NCI-H2107 (cell line): Measurements from ENCODE around the gene HDGF.
"Not testable (repeated sequence)": the region's sequence is repeated elsewhere in the genome, so short reads cannot be mapped to it uniquely, and the experiment has no call there.

Source experiments
- DNase-seq: peaks from one replicate; lab custom pipeline; 2025; lab: John Stamatoyannopoulos, UW

The HDGF gene

GRCh38 chr1:156767101-156767878 lies 15.8 kb upstream of the HDGF start, which contains the start of gene PRCC:
Gene PRCC (plus strand): TSS chr1:156767535. CDS start chr1:156767772, 237 bp downstream.
- peak; percentile 99 for DNase-seq

- no peak for DNase-seq
These were observed 15.0 kb upstream of the HDGF start for GRCh38 chr1:156766298-156767100.

GRCh38 chr1:156765666-156766065 lies 14.2 kb upstream of the HDGF start:
- DNase-seq = no peak

GRCh38 chr1:156765136-156765535 lies 13.7 kb upstream of the HDGF start:
- DNase-seq = not testable (repeated sequence)

GRCh38 chr1:156760796-156761104 lies 9.3 kb upstream of the HDGF start:
- no peak for DNase-seq

GRCh38 chr1:156760092-156760795 lies 8.8 kb upstream of the HDGF start:
- DNase-seq = no peak

- not testable (repeated sequence) for DNase-seq
These were observed 6.2 kb upstream of the HDGF start for GRCh38 chr1:156757572-156758253.

GRCh38 chr1:156756355-156756754 lies 4.9 kb upstream of the HDGF start:
- DNase-seq = no peak

GRCh38 chr1:156755527-156755950 lies 4.1 kb upstream of the HDGF start:
- no peak for DNase-seq

- DNase-seq = peak; percentile 83
These were observed 2.7 kb upstream of the HDGF start for GRCh38 chr1:156754219-156754618.

- DNase-seq = no peak
These were observed 1.5 kb upstream of the HDGF start for GRCh38 chr1:156752843-156753482.

GRCh38 chr1:156751757-156752481 lies 444 bp upstream of the HDGF start:
- peak; percentile 96 for DNase-seq

GRCh38 chr1:156750711-156751450 lies 594 bp downstream of the HDGF start:
- no peak for DNase-seq

- DNase-seq = no peak
These were observed 1.2 kb downstream of the HDGF start for GRCh38 chr1:156750191-156750672.

GRCh38 chr1:156749419-156750118 lies 1.9 kb downstream of the HDGF start:
- DNase-seq = no peak

GRCh38 chr1:156748670-156749418 lies 2.6 kb downstream of the HDGF start:
- DNase-seq = no peak

GRCh38 chr1:156747742-156748669 lies 3.5 kb downstream of the HDGF start:
- DNase-seq = no peak
